NCI-H524 treated with DMSO at 0.1 percent for 48 hours (cell line): ENCODE data around the gene TULP4.

Experiments
- DNase-seq: peaks from one replicate; lab custom pipeline; 2025; lab: John Stamatoyannopoulos, UW

Gene TULP4, protein sequence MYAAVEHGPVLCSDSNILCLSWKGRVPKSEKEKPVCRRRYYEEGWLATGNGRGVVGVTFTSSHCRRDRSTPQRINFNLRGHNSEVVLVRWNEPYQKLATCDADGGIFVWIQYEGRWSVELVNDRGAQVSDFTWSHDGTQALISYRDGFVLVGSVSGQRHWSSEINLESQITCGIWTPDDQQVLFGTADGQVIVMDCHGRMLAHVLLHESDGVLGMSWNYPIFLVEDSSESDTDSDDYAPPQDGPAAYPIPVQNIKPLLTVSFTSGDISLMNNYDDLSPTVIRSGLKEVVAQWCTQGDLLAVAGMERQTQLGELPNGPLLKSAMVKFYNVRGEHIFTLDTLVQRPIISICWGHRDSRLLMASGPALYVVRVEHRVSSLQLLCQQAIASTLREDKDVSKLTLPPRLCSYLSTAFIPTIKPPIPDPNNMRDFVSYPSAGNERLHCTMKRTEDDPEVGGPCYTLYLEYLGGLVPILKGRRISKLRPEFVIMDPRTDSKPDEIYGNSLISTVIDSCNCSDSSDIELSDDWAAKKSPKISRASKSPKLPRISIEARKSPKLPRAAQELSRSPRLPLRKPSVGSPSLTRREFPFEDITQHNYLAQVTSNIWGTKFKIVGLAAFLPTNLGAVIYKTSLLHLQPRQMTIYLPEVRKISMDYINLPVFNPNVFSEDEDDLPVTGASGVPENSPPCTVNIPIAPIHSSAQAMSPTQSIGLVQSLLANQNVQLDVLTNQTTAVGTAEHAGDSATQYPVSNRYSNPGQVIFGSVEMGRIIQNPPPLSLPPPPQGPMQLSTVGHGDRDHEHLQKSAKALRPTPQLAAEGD (N-terminal part only)

DNA sequence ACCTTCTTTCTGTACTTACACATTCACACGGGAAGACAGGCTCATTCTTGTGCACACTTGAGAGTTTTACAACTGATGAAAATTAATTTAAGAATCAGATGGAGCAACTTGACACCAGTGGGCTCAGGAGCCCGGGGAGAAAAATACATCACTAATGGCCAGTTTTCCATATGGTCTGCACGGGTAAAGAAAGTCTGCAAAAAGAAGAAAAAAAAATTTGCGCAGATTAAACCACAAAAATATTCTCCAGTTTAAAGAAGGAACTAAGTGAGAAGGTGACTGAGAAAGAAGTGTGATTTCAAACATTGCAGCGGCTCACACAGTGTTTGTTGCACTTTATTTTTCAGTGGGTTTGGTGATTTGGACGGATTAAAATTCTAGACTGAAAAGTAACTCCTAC, at the start of gene TULP4:
TULP4 (plus strand) TSS at position 301 of the 400 bp plus-strand sequence. CDS start 1,552 bp downstream, outside the sequence.
- no peak for DNase-seq

DNA sequence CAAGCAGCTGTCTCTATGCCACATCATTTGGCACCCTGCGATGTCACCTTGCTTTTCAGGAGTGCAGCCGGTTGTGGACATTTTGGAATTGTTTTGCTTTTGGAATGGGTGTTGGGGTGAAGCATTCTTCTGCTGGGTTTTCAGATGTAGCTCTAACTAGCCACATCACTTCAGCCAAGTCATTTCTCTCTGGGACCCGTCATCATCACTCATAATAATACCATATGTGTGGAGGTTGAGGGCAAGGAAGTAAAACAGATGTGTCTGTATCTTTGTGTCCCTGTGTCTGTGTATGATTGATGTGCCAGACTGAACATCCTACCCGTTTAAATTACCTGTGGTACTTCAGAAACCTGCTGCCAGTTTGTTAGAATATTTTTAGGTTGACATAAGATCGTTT, 49.5 kb upstream of the TULP4 start:
- DNase-seq, result no peak

- DNase-seq, result no peak
These were observed 48.1 kb upstream of the TULP4 start for GRCh38 chr6:158264180-158264579.

DNA sequence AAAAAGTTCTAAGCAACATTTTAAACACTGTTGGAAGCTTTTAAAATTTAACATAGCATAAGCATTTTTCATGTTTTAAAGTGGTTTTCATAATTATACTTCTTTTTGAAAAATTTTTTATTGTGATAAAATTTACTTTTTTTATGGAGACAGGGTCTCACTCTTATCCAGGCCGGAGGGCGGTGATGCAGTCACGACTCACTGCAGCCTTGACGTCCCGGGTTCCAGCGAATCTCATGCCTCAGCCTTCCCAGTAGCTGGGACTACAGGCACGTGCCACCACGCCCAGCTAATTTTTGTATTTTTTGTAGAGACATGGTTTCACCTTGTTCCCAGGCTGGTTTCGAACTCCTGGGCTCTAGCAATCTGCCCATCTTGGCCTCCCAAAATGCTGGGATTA, 46.1 kb upstream of the TULP4 start:
- no peak for DNase-seq

DNA sequence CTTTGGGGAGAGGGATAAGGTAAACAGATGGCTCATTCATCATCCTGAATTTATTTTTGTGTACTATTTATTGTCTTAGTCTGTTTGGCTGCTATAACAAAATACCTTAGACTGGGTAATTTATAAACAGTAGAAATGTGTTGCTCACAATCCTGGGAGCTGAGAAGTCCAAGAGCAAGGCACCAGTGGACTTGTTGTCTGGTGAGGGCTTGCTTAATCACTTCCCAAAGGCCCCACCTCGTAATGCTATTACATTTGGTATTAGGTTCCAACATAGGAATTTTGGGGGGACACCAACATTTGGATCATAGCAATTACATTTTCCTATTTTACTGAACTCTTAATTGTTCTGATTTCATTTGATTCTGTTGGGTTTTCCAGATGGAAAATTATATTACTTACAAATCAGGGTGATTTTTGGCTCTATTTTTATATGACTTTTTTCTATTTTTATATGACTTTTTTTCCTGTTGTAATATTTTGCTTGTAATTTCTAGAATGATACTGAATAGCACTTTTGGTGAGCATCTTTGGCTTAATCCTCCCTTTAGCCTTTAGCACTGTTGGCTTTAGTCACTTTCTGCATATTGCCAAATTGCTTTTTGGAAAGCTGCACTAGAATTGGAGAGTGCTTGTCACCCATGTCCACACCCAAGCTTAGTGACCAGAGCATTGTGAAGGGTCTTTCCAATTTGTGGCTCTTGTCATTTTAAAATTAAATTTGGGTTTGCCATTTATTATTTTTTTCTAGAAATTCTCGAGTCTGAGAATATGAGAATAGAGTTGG, 43.7 kb upstream of the TULP4 start:
- DNase-seq, result no peak

- no peak for DNase-seq
These were observed 42.6 kb upstream of the TULP4 start for GRCh38 chr6:158269657-158270056.

- DNase-seq, result no peak
These were observed 41.7 kb upstream of the TULP4 start for GRCh38 chr6:158270389-158271127.

DNA sequence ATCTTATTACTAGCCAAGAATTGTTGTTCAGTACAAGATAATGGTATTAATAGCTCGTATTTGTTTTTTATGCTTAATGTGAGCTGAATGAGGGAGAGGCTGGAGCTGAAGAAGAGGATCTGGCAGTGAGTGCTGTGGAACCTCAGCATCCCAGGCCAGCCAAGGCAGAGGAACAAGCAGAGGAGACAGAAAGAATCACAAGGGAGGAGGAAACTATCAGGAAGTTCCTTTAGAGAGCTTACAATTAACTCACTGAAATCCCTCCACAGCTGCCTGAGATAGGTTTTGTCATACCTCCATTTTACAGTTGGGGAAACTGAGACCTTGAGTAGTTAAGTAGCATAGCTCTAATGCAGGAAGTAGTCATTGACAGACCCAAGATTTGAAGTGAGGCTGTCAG, 39.9 kb upstream of the TULP4 start:
- no peak for DNase-seq

DNA sequence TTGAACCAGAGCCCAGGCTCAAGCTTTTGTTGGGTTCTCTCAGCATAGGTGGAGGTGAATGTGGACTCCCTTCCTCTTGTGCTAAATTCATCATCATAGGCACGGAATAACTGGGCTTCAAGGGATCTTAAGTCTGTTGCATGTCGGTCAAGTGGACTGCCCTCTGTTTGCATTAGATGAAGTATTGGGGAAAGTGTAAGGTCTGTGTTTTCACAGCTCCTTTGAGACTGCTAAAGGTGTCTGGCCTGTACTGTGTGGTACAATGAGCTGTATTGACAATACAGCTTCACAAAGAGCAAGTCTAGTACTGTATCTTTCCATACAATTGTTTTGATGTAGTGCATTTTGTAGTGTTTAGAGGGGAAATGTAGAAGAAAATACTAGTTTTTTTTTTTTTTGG, 34.3 kb upstream of the TULP4 start:
- DNase-seq, result no peak

DNA sequence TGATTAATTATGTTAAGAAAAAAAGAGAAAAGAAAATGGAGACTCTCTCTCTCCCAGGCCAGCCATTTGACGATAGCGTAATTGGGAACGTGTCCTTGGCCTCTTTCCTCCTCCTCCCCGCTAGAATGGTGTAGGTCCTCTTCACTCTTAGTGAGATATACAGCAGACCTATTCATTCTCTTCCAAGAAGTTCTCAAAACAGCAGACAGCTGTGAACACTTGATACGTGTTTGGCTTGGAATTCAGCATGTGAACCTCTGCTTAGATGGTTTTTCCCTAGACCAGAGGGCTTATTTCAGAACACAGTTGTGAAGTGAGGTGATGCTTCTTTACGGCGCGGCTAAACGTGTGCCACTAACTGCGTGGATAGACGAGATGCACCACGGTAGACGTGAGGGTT, 32.6 kb upstream of the TULP4 start:
- DNase-seq, result no peak

DNA sequence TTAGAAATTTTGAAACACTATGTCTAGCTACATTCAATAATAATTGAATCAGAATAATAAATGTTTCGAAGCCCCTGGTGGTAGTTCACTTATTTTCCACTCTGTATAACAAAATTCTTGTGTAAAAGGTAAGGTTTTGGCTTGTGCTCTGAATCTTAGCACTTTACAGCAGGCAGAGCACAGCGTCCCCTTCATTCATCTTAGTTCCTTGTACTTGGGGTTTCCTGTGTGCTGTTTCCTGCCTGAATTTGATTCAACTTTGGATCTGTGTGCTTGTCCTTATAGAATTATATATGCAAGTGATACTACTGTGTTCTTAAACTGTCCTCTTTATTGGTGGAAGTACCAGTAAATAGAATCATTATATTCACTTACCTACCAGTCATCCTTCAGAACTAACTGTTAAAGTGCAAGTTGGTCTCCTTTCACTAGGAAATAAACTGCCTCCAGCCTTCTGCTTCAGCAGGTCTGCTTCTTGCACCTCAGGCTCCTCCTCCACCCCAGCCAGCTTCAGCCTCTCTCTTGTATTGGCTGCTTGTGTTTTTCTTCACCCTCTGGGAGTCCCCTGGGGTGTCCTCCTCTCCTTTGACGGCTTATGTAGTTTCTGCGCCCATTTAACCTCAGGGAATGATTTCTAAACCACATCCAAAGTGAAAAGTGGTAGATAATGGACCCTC, 28.8 kb upstream of the TULP4 start:
- no peak for DNase-seq

DNA sequence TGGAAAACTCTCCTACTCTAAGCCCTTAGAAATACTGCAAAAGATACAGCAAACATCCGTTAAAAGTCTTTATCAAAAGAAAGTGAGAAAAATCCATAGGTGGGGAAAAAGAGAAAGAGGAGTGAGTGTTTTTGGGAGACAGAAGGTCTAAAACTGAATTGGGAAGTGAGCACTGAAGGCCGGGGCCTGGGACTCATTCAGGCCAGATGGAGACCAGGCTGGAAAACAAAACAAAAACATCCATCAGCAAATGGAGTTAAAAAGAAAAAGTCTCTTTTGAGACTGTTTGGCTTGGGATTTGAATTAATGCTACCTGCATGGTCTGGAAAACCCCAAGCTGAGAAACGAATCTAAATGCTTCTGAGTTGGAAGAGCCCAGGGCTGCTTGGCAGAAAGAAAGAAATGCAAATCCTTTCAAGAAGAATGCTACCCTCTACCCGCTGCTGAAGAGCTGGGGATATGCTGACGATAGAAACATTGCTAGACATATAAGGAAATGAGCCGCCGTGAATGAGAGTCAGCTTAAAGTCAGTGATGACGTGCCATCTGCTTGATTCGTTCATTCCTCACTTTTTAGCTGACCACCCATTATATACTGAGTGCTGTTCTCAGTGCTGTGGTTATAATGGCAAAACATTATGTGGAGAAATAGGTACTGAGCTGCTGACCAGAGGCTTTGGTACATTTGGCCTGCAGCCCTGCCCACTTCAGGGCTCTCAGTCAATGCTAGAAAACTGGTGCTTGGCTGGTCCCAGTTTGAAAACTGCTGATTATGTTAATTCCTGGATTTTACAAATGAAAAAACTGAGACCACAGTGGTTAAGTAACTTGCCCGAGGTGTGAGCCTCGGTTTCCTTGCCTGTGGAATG, 28.0 kb upstream of the TULP4 start:
- DNase-seq, result peak; percentile 68

- DNase-seq, result no peak
These were observed 27.2 kb upstream of the TULP4 start for GRCh38 chr6:158284876-158285655.

DNA sequence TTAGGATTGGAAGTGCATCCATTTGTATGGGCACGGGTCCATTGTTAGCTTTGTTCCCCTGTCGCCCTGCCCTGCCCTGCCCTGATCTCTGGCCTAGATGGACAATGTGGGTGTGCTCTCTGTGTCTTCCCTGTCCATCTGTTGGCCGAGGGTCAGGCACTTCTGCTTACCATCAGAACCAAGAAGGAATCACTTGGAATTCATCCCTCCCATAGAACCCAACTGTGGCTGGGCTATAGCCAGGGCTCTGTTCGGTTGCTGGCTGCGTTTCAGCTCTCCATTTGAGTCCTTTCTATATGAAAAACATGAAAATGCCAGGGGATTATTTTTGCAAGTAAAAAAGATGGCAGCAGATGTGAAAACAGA, 26.6 kb upstream of the TULP4 start:
- no peak for DNase-seq

GRCh38 chr6:158286413-158286812, 25.9 kb upstream of the TULP4 start:
- DNase-seq, result no peak

- no peak for DNase-seq
These were observed 25.2 kb upstream of the TULP4 start for GRCh38 chr6:158287047-158287446.

DNA sequence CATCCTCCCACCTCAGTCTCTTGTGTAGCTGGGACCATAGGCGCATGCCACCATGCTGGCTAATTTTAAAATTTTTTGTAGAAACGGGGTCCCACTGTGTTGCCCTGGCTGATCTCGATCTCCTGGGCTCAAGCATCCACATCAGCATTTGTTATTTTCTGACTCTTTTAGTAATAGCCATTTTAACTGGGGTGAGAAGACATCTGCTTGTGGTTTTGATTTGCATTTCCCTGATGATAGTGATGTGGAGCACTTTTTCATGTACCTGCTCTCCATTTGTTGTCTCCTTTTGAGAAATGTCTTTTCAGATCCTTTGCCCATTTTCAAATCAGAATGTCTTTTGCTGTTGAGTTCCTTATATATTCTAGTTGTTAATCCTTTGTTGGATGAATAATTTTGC, 22.2 kb upstream of the TULP4 start:
- DNase-seq, result no peak

DNA sequence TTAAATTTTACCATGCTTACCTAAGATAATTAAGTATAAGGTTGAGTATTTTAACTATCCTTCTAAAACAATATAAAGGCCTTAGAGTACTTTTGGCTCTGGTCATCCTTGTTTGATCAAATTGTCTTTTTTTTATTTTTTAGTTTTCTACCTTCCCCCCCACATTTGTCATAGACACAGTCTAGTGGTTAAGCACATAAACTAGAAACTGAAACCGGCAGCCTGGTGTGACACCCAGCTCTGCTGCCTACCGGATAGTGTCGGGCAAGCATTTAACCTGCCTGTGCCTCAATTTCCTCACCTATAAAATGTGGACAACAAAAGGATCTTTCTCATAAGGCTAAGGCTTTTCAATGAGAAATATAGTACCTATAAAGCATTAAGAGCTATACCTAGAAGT, 21.6 kb upstream of the TULP4 start:
- DNase-seq, result no peak

DNA sequence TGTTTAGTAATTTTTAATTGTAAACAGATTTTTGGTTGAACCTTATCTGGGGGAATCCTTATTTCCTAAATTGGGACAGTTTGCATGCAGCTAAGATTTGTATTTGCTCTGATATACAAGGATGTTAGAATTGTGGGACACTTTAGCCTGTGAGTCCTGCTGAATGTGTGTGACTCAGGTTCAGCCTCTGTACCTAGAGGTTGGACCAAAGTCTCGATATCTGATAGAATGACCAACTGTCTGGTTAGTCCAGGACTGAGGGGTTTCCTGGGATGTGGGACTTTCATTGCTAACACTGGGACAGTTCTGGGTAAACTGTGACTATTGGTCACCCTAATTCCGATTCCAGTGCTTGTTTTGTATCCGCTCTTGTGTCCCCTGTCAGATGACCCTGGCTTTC, 20.2 kb upstream of the TULP4 start:
- no peak for DNase-seq

GRCh38 chr6:158293122-158293521, 19.1 kb upstream of the TULP4 start:
- DNase-seq, result no peak
